Upper lobe of left lung (tissue), 4 donors: Measurements from ENCODE around the gene GABRG3.

Experiments used
- EP300 ChIP-seq, 4 donors: sonication (generic); formaldehyde crosslinking; IDR thresholded peaks; one replicate each; pipeline ENCODE4 v1.5.1; 2017; ENCODE audit warnings: antibody characterized with exemption in 4 of 4, control low read depth in 2 of 4
- POLR2A ChIP-seq, 4 donors: fragments of 450-650 bp; IDR thresholded peaks; one replicate each; pipeline ENCODE4 v1.5.1; 2016 to 2017; ENCODE audit warnings: antibody characterized with exemption in 4 of 4, mild to moderate bottlenecking in 2 of 4
- POLR2AphosphoS5 ChIP-seq, 2 donors: sonication (generic); formaldehyde crosslinking; IDR thresholded peaks; one replicate each; pipeline ENCODE4 v1.5.1; 2017; ENCODE audit warnings: antibody characterized with exemption in 2 of 2
- TF ChIP-seq, protein P1 (sequence below), 6 experiments: fragments of 450-650 bp in 4 of 6; fragments of 200-600 bp in 2 of 6; sonication (generic) in 2 of 6; IDR thresholded peaks; one replicate each; pipeline ENCODE4 v1.5.1; 2016 to 2019; ENCODE audit warnings: antibody characterized with exemption in 6 of 6

DNA sequence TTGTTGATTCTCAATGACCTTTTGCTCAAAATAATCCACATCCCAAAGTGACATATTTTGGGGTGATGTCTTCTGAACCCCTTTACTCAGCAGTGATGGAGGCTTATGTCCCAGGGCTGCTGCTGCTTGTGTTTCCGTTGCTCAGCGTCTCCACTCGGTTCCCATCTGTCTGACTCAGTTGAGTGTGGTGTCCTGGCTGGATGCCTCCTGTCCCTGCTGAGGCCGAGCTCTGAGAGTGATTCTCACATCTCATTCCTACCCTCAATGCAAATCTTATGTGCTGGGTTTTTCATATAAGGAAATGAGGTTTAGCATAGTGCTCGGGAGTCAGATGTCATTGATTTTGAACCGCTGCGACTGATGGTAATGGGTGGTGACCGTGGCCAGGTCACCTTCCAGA, 247.4 kb downstream of the GABRG3 start:
- TF ChIP-seq POLR2A (IDR thresholded peaks at IDR 0.05) (no peak), POLR2AphosphoS5 (IDR thresholded peaks at IDR 0.05) (no peak), EP300 (IDR thresholded peaks at IDR 0.05) (no peak)
- TF ChIP-seq, protein P1, sequence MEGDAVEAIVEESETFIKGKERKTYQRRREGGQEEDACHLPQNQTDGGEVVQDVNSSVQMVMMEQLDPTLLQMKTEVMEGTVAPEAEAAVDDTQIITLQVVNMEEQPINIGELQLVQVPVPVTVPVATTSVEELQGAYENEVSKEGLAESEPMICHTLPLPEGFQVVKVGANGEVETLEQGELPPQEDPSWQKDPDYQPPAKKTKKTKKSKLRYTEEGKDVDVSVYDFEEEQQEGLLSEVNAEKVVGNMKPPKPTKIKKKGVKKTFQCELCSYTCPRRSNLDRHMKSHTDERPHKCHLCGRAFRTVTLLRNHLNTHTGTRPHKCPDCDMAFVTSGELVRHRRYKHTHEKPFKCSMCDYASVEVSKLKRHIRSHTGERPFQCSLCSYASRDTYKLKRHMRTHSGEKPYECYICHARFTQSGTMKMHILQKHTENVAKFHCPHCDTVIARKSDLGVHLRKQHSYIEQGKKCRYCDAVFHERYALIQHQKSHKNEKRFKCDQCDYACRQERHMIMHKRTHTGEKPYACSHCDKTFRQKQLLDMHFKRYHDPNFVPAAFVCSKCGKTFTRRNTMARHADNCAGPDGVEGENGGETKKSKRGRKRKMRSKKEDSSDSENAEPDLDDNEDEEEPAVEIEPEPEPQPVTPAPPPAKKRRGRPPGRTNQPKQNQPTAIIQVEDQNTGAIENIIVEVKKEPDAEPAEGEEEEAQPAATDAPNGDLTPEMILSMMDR (IDR thresholded peaks at IDR 0.05) = no peak
